Keratinocyte (primary cell): ENCODE results near the gene PTPN12. TPM values are rescaled to one million over a fixed set of nuclear protein-coding genes. Genes with fewer than 3 reads are reported as not detected.

Source experiments
- DNase-seq: peaks from one replicate; pipeline ENCODE4 v3.0.0-alpha.2; 2011; ENCODE audit warnings: low read depth, missing footprints, low spot score
- FAIRE-seq: peaks from 2 replicates; lab custom pipeline; 2011; peaks lifted over from hg19 to GRCh38; lab: Jason Lieb, UNC
- H2AFZ ChIP-seq: 2 replicates; pipeline ENCODE4 v1.6.0; 2012; ENCODE audit warnings: low read length, control low read depth, inconsistent platforms; ENCODE audit not compliant: control insufficient read depth
- H3K27ac ChIP-seq: 2 replicates; pipeline ENCODE4 v1.5.1; 2011; ENCODE audit warnings: low read length; ENCODE audit not compliant: control insufficient read depth, insufficient read depth
- H3K27me3 ChIP-seq: 3 replicates; pipeline ENCODE4 v1.6.0; 2011; ENCODE audit warnings: low read length; ENCODE audit not compliant: control insufficient read depth, insufficient read depth; ENCODE audit errors: extremely low read depth
- H3K36me3 ChIP-seq, 2 experiments: 2 replicates in 1 of 2; 3 replicates in 1 of 2; pipeline ENCODE4 v1.5.1; 2011; ENCODE audit warnings: low read length in 2 of 2, mild to moderate bottlenecking in 1 of 2; ENCODE audit not compliant: control insufficient read depth in 2 of 2, insufficient read depth in 2 of 2; ENCODE audit errors: extremely low read depth in 1 of 2
- H3K4me1 ChIP-seq: 3 replicates; pipeline ENCODE4 v1.5.1; 2011; ENCODE audit warnings: low read length; ENCODE audit not compliant: control insufficient read depth, insufficient read depth; ENCODE audit errors: extremely low read depth
- H3K4me2 ChIP-seq: 3 replicates; pipeline ENCODE4 v1.6.0; 2011; ENCODE audit warnings: low read depth, low read length; ENCODE audit not compliant: control insufficient read depth, insufficient read depth; ENCODE audit errors: extremely low read depth
- H3K4me3 ChIP-seq, 3 experiments: fragments of 200-600 bp in 1 of 3; sonication (generic) in 1 of 3; 2 replicates in 2 of 3; 3 replicates in 1 of 3; pipeline ENCODE4 v1.5.1; 2011 to 2016; ENCODE audit warnings: low read length in 3 of 3, mild to moderate bottlenecking in 3 of 3, control low read depth in 2 of 3, inconsistent platforms in 1 of 3, low read depth in 1 of 3, mixed read lengths in 1 of 3, mixed run types in 1 of 3, moderate library complexity in 1 of 3; ENCODE audit not compliant: control insufficient read depth in 2 of 3, insufficient read depth in 2 of 3; ENCODE audit errors: extremely low read depth in 1 of 3
- H3K79me2 ChIP-seq: 2 replicates; pipeline ENCODE4 v1.6.0; 2012; ENCODE audit warnings: low read length; ENCODE audit not compliant: control insufficient read depth, insufficient read depth
- H3K9ac ChIP-seq: 3 replicates; pipeline ENCODE4 v1.6.0; 2011; ENCODE audit warnings: low read length; ENCODE audit not compliant: control insufficient read depth, insufficient read depth; ENCODE audit errors: extremely low read depth
- H3K9me1 ChIP-seq: 3 replicates; pipeline ENCODE4 v1.6.0; 2011; ENCODE audit warnings: low read length; ENCODE audit not compliant: control insufficient read depth, insufficient read depth; ENCODE audit errors: extremely low read depth
- H3K9me3 ChIP-seq: 2 replicates; pipeline ENCODE4 v1.5.1; 2012; ENCODE audit warnings: low read depth, low read length; ENCODE audit not compliant: control insufficient read depth
- H4K20me1 ChIP-seq: 3 replicates; pipeline ENCODE4 v1.6.0; 2011; ENCODE audit warnings: low read length; ENCODE audit not compliant: control insufficient read depth, insufficient read depth; ENCODE audit errors: extremely low read depth
- CTCF ChIP-seq, 3 experiments: IDR thresholded peaks in 1 of 3; conservative IDR thresholded peaks in 1 of 3; optimal IDR thresholded peaks in 1 of 3; 2 replicates in 2 of 3; 3 replicates in 1 of 3; pipeline versions ENCODE3 to v1.5.1; 2011; ENCODE audit warnings: low read length in 3 of 3, mild to moderate bottlenecking in 3 of 3, moderate library complexity in 2 of 3, control low read depth in 1 of 3, inconsistent platforms in 1 of 3; ENCODE audit not compliant: insufficient read depth in 2 of 3; ENCODE audit errors: extremely low read depth in 1 of 3
- EZH2 ChIP-seq: IDR thresholded peaks from one replicate; pipeline ENCODE4 v1.6.1; 2012; ENCODE audit warnings: inconsistent platforms, mild to moderate bottlenecking, low read length, moderate library complexity
- dilution Hi-C: fragments of 300-500 bp; cut with MboI; formaldehyde crosslinking; loops from one replicate; pipeline ENCODE4 v1.7.0; 2020; ENCODE audit warnings: low sequenced_read_pairs; ENCODE audit not compliant: extremely low pct_ligation_motif_present
- polyA plus RNA-seq, 5 experiments: library from polyadenylated mRNA; depleted of rRNA in 3 of 5; stranded (reverse) in 3 of 5; stranded (forward) in 1 of 5; unstranded in 1 of 5; fragments of >200 nt; gene quantifications; 1 replicate in 1 of 5; 2 replicates in 3 of 5; 3 replicates in 1 of 5; pipeline versions ENCODE4 v1.2.1 to v1.2.3, GENCODE V29; 2011 to 2012; ENCODE audit warnings: missing spikeins in 2 of 5, low read depth in 1 of 5, low replicate concordance in 1 of 5

Gene PTPN12
- polyA plus RNA-seq, 1 donor (not counting 4 experiments of a cell fraction or from before 2014, with no cell fraction given): 61.1 TPM

GRCh38 chr7:77580762-77581350 lies 43.8 kb downstream of the PTPN12 start:
- Histone ChIP-seq H3K4me2 (no peak overlapping the region), H3K27me3 (no peaks in the 10 kb centered on the region), H3K79me2 (peaks cover 35% of the 10 kb centered on the region), H3K36me3 (peaks cover 4 to 6% of the 10 kb centered on the region in 2 experiments), H3K9me1 (no peaks in the 10 kb centered on the region), H3K27ac (no peak overlapping the region), H3K9ac (no peak overlapping the region), H3K4me3 (no peak overlapping the region), H3K4me1 (no peaks in the 10 kb centered on the region), H2AFZ (no peak overlapping the region), H4K20me1 (peaks cover 3% of the 10 kb centered on the region), H3K9me3 (no peaks in the 10 kb centered on the region)
- dilution Hi-C loops: no loop called here
- DNase-seq: no peak
- TF ChIP-seq CTCF (optimal IDR thresholded peaks at IDR 0.05 in 1 of 3, IDR thresholded peaks at IDR 0.05 in 1 of 3, conservative IDR thresholded peaks at IDR 0.05 in 1 of 3; ENCODE audit: extremely low read depth in 1 of 3, insufficient read depth in 2 of 3, low read length in 3 of 3) (no peak), EZH2 (no peak)
- FAIRE-seq: no peak

- Histone ChIP-seq H3K9me1 (no peaks in the 10 kb centered on the region), H3K4me3 (no peak overlapping the region), H3K4me1 (no peaks in the 10 kb centered on the region), H3K9ac (no peak overlapping the region), H3K79me2 (no peaks in the 10 kb centered on the region), H3K36me3 (peaks cover 11 to 14% of the 10 kb centered on the region in 2 experiments), H3K4me2 (no peak overlapping the region), H3K9me3 (no peaks in the 10 kb centered on the region), H4K20me1 (no peaks in the 10 kb centered on the region), H2AFZ (no peak overlapping the region), H3K27me3 (no peaks in the 10 kb centered on the region), H3K27ac (no peak overlapping the region)
- no peak for DNase-seq
- TF ChIP-seq CTCF (optimal IDR thresholded peaks at IDR 0.05 in 1 of 3, IDR thresholded peaks at IDR 0.05 in 1 of 3, conservative IDR thresholded peaks at IDR 0.05 in 1 of 3; ENCODE audit: extremely low read depth in 1 of 3, insufficient read depth in 2 of 3, low read length in 3 of 3) (no peak), EZH2 (no peak)
- FAIRE-seq: no peak
- dilution Hi-C loops: no loop called here
These were observed 50.2 kb downstream of the PTPN12 start for GRCh38 chr7:77587272-77587671.
